ENCODE results near the gene HSPA12B.

HSPA12B gene

GRCh38 chr20:3705491-3705969 is 27.0 kb upstream of the HSPA12B start:
- no peak for DNase-seq

GRCh38 chr20:3705970-3706739 is 26.3 kb upstream of the HSPA12B start:
- DNase-seq, result no peak

GRCh38 chr20:3706774-3707507 is 25.5 kb upstream of the HSPA12B start:
- DNase-seq, result no peak

GRCh38 chr20:3707508-3707899 is 25.0 kb upstream of the HSPA12B start:
- no peak for DNase-seq

GRCh38 chr20:3710011-3710466 is 22.4 kb upstream of the HSPA12B start:
- no peak for DNase-seq

GRCh38 chr20:3710703-3711483 is 21.6 kb upstream of the HSPA12B start:
- DNase-seq, result peak; percentile 85

- no peak for DNase-seq
These were observed 21.0 kb upstream of the HSPA12B start for GRCh38 chr20:3711484-3711941.

GRCh38 chr20:3712279-3712873 is 20.1 kb upstream of the HSPA12B start, which contains the start of gene SIGLEC1:
SIGLEC1 (minus strand) TSS chr20:3712600; CDS start chr20:3707128, 5,472 bp downstream.
- DNase-seq, result no peak

GRCh38 chr20:3714092-3714491 is 18.4 kb upstream of the HSPA12B start:
- no peak for DNase-seq

GRCh38 chr20:3716195-3716834 is 16.2 kb upstream of the HSPA12B start:
- peak; percentile 40 for DNase-seq

- no peak for DNase-seq
These were observed 13.4 kb upstream of the HSPA12B start for GRCh38 chr20:3719046-3719445.

GRCh38 chr20:3720068-3720467 is 12.4 kb upstream of the HSPA12B start:
- no peak for DNase-seq

- no peak for DNase-seq
These were observed 11.9 kb upstream of the HSPA12B start for GRCh38 chr20:3720626-3721025.

- DNase-seq, result no peak
These were observed 10.6 kb upstream of the HSPA12B start for GRCh38 chr20:3721912-3722311.

GRCh38 chr20:3723284-3723683 is 9.2 kb upstream of the HSPA12B start:
- DNase-seq, result no peak

GRCh38 chr20:3724356-3724755 is 8.1 kb upstream of the HSPA12B start:
- no peak for DNase-seq

- DNase-seq, result no peak
These were observed 5.0 kb upstream of the HSPA12B start for GRCh38 chr20:3727401-3728021.

- DNase-seq, result no peak
These were observed 4.1 kb upstream of the HSPA12B start for GRCh38 chr20:3728354-3728753.

GRCh38 chr20:3728876-3729275 is 3.6 kb upstream of the HSPA12B start:
- no peak for DNase-seq

- no peak for DNase-seq
These were observed 3.1 kb upstream of the HSPA12B start for GRCh38 chr20:3729378-3729777.

GRCh38 chr20:3729811-3730540 is 2.5 kb upstream of the HSPA12B start:
- no peak for DNase-seq

Measured in activated CD4-positive, alpha-beta T cell treated with anti-CD3 and anti-CD28 coated beads for 48 hours (primary cell).